ENCODE results near the gene SUN3.
"Not testable (repeated sequence)": the region's sequence is repeated elsewhere in the genome, so short reads cannot be mapped to it uniquely, and the experiment has no call there.

The SUN3 gene

DNA sequence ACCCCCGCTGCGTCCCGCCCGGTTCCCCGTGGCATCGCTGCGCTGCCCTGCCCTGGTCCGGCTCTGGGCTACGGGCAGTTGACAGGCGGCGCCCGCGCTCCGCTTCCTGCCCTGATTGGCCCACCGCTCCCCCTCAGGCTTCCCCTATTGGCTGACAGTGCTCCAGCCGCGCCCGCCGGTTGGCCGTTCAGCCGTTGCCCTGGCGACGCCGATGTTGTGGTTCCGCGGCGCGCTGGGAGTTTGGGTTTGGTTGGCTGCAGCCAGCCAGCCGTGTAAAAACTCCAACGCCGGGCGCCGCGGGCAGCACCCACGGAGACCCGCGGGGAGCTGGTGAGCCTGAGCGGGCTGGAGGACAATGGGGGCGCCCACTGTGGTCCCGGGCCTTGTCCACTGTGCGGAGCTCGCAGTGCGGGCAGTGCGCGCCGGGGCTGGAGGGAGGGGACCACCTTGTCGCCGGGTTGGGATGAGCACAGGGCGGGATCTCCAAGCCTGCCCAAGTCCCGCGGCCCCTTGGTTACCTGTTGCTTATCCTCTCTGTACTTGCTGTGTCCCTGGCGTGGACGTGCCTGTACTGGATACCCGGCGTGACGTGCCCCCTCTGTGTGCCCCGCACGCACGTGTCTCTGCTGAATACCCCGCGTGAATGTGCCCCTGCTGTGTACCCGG is 6.5 kb upstream of the SUN3 start, which contains the start of gene C7orf57:
TSS of gene C7orf57 (plus strand) at position 243 of the 666 bp plus-strand sequence. CDS start 766 bp downstream, outside the sequence.
- DNase-seq (ENCODE audit: low read depth): peak; percentile 39
- H3K4me3 ChIP-seq (ENCODE audit: low read depth, low read length): peak within 1 kb of the TSS; percentile 56

DNA sequence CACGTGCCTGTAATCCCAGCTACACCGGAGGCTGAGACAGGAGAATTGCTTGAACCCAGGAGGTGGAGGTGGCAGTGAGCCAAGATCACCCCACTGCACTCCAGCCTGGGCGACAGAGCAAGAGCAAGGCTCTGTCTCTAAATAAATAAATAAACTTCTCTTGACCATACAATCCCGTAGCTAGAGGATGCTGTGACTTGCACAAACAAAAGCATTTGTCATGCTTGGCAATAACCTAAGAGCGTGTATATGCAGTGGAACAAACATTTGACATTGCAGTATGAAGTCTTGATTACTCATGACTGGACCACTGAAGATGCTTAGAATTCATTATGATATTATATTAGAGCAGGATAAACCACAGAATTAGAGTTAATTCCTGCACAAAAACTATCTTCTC is 5.0 kb upstream of the SUN3 start:
- H3K4me3 ChIP-seq (ENCODE audit: low read depth, low read length): no peak overlapping the region
- no peak for DNase-seq (ENCODE audit: low read depth)

DNA sequence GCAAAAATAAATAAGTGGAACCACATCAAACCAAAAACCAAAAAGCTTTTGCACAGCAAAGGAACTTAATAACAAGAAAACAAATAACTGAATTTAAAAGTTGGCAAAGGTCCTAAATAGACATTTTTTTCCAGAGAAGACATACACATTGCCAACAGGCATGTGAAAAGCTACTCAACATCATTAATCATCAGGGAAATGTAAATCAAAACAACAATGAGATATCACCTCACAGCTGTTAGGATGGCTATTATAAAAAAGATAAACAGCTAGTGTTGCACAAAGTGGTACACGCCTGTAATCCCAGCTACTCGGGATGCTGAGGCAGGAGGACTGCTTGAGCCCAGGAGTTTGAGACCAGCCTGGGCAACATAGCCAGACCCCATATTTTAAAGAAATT is 2.2 kb upstream of the SUN3 start:
- DNase-seq (ENCODE audit: low read depth): no peak
- H3K4me3 ChIP-seq (ENCODE audit: low read depth, low read length): no peak overlapping the region

- H3K4me3 ChIP-seq (ENCODE audit: low read depth, low read length): no peak overlapping the region
- DNase-seq (ENCODE audit: low read depth): no peak
Observed at GRCh38 chr7:48025624-48026023, 3.3 kb downstream of the SUN3 start.

DNA sequence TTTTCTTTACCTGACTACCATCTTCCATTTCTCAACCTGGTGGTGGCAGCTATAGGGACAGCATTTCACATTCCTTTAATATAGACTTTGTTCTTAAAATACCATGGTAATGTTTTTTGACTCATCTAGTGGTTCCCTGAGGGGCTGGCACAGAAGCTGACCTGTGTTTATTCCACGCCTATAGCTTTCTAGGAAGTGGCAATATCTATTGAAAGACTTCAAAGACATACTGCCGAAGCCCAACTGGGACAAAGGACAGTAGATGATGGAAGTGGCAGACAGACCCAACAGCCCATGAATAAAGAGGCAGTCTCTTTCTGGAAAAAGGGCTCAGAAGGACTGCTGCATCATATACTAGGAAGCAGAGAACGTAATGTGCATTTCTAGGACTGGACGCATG is 11.2 kb downstream of the SUN3 start:
- H3K4me3 ChIP-seq (ENCODE audit: low read depth, low read length): no peak overlapping the region
- DNase-seq (ENCODE audit: low read depth): no peak

- H3K4me3 ChIP-seq (ENCODE audit: low read depth, low read length): no peak overlapping the region
- no peak for DNase-seq (ENCODE audit: low read depth)
Observed at GRCh38 chr7:48016641-48017040, 12.3 kb downstream of the SUN3 start.

DNA sequence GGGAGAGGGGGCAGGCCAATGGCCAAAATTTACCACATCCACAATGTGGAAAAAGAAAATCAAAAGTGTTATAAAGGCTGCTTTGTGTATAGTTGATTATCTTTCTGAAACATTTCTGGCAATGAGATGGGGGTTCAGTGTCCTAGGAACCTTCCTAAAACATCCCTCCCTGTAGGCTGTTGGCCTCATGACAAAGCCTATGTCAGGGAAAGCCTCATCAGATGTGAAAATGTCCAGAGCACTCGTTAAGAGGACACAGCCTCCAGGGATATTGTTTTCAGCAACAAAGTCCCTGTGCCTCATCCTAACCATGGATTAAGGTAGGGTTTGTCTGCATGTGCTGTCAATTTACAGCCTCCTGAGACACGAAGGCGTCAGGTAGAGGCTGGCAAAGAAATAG is 17.0 kb downstream of the SUN3 start:
- no peak for DNase-seq (ENCODE audit: low read depth)

GRCh38 chr7:48011323-48011722 is 17.6 kb downstream of the SUN3 start:
- DNase-seq (ENCODE audit: low read depth): no peak
- no peak overlapping the region for H3K4me3 ChIP-seq (ENCODE audit: low read depth, low read length)

More for the DNA sequence above, 17.0 kb downstream of the SUN3 start:
- no peak overlapping the region for H3K4me3 ChIP-seq (ENCODE audit: low read depth, low read length)

GRCh38 chr7:48009954-48010353 is 19.0 kb downstream of the SUN3 start:
- no peak overlapping the region for H3K4me3 ChIP-seq (ENCODE audit: low read depth, low read length)
- no peak for DNase-seq (ENCODE audit: low read depth)

- no peak for DNase-seq (ENCODE audit: low read depth)
- no peak overlapping the region for H3K4me3 ChIP-seq (ENCODE audit: low read depth, low read length)
Observed at GRCh38 chr7:48009257-48009656, 19.6 kb downstream of the SUN3 start.

DNA sequence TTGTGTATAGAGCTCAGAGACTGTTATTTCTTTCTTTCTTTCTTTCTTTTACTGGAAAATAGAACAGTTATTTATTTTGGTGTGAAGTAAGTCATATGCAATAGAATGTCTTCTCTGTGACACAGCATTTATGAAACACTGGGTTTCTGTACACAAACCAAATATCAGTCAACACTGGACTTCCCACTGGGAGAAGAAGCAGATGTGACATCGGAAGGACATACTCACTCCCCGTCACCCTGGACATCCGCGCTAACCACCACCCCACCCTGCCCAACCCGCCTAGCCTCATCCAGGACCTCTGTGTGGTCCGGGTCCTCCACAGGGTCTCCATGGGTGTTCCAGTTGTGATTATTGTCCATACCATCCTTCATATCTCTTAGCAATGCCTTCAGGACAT is 22.0 kb downstream of the SUN3 start:
- no peak for DNase-seq (ENCODE audit: low read depth)
- H3K4me3 ChIP-seq (ENCODE audit: low read depth, low read length): no peak overlapping the region

- no peak overlapping the region for H3K4me3 ChIP-seq (ENCODE audit: low read depth, low read length)
- DNase-seq (ENCODE audit: low read depth): no peak
Observed at GRCh38 chr7:48004638-48005037, 24.3 kb downstream of the SUN3 start.

DNA sequence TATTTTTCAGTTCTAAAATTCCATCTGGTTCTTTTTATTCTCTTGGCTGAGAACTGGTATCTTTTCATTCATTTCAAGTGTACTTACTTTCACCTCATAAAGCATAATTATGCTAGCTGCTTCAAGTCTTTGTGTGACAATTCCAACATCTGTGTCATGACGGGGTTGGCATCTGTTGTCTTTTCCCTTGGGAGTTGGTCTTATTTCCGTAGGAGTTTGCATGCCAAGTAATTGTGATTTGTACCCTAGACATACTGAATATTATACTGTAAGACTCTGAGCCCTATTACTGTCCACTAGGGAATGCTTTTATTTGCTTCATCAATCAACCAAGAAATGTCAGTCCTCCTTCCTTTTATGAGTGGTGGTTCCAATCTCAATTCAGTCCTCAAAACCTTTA is 24.9 kb downstream of the SUN3 start:
- no peak overlapping the region for H3K4me3 ChIP-seq (ENCODE audit: low read depth, low read length)
- DNase-seq (ENCODE audit: low read depth): no peak

GRCh38 chr7:48000164-48000563 is 28.7 kb downstream of the SUN3 start:
- H3K4me3 ChIP-seq (ENCODE audit: low read depth, low read length); DNase-seq (ENCODE audit: low read depth): not testable (repeated sequence)

DNA sequence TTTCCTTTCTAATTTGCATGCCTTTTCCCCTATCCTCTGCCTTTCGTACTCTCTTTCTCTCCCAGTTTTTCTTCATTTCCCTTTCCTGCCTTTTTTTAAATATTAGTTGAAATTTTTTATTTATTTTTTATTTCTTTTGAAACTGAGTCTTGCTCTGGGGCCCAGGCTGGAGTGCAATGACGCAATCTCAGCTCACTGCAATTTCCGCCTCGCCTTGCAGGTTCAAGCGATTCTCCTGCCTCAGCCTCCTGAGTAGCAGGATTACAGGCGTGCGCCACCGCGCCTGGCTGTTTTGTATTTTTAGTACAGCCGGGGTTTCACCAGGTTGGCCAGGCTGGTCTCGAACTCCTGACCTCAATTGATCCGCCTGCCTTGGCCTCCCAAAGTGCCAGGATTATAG is 29.5 kb downstream of the SUN3 start:
- DNase-seq (ENCODE audit: low read depth): no peak
- H3K4me3 ChIP-seq (ENCODE audit: low read depth, low read length): no peak overlapping the region

DNA sequence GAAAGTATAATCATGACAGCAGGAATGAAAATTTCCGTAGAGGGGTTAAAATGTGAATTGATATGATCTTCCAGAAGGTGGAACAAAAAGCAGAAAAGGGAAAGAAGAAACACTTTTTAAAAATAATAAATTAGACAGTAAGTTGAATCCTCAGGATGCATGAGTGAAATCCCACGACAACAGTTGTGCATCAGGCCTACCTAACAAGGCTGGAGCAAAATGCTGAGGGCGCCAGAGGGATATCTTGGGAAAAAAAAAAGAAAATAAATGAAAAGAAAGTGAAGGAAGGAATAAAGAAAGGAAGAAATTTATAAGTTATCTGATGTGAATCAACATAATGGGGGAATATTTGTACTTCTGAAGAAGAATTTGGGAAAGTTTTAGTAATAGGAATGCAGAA is 36.5 kb downstream of the SUN3 start:
- no peak overlapping the region for H3K4me3 ChIP-seq (ENCODE audit: low read depth, low read length)
- DNase-seq (ENCODE audit: low read depth): no peak

GRCh38 chr7:47991741-47992311 is 37.1 kb downstream of the SUN3 start:
- no peak for DNase-seq (ENCODE audit: low read depth)
- peak overlapping the region; percentile 51 for H3K4me3 ChIP-seq (ENCODE audit: low read depth, low read length)

DNA sequence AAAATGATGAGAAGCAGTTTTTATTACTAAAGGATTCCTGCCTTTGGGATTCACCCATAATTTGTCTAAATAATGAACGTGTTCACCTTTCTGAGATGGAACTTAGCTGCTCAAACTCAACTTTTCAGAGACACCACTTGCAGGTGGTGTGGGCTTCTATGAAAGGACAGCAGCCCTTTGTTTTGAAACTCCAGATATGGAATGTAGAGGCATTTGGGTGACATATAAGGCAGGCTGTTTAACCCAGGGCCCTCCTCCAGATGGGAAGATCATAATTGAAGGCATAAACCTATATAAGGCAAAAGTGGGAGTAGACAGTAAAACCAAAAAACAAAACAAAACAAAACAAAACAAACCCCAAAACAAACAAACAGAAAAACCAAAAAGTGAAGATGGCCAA is 37.6 kb downstream of the SUN3 start:
- H3K4me3 ChIP-seq (ENCODE audit: low read depth, low read length): peak overlapping the region; percentile 51
- DNase-seq (ENCODE audit: low read depth): no peak

DNA sequence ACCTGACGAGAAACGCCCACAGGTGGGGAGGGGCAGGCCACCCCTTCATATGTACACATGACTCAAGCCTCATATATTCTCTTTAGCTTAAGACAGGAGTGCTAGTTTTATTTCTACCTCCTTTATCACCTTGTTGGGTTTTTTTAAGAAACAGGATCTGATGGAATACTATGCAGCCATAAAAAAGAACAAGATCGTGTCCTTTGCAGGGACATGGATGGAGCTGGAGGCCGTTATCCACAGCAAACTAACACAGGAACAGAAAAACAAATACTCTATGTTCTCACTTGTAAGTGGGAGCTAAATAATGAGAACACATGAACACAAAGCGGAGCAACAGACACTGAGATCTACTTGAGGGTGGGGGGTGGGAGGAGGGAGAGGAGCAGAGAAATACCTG is 38.3 kb downstream of the SUN3 start:
- DNase-seq (ENCODE audit: low read depth): no peak
- H3K4me3 ChIP-seq (ENCODE audit: low read depth, low read length): no peak overlapping the region

DNA sequence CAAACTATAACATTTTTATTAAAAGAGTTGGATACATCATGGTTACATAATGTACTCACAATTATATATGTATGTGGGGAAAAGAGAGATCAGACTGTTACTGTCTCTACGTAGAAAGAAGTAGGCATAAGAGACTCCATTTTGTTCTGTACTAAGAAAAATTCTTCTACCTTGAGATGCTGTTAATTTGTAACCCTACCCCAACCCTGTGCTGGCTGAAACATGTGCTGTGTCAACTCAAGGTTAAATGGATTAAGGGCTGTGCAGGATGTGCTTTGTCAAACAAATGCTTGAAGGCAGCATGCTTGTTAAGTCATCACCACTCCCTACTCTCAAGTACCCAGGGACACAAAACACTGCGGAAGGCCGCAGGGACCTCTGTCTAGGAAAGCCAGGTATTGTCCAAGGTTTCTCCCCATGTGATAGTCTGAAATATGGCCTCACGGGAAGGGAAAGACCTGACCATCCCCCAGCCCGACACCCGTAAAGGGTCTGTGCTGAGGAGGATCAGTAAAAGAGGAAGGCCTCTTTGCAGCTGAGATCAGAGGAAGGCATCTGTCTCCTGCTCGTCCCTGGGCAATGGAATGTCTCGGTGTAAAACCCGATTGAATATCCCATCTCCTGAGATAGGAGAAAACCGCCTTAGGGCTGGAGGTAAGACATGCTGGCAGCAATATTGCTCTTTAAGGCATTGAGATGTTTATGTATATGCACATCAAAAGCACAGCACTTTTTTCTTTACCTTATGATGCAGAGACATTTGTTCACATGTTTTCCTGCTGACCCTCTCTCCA is 39.1 kb downstream of the SUN3 start:
- DNase-seq (ENCODE audit: low read depth); H3K4me3 ChIP-seq (ENCODE audit: low read depth, low read length): not testable (repeated sequence)
